Omental fat pad (tissue), 4 donors: ENCODE data around the gene GGCX. TPM values are rescaled to one million over a fixed set of nuclear protein-coding genes. Genes with fewer than 3 reads are reported as not detected.
A peak's percentile ranks its signal among the peaks of the same experiment; 100 is the strongest.

Experiments
- ATAC-seq: fragments of 150-250 bp; one replicate; pipeline ENCODE4 v1.9.1; 2016; ENCODE audit warnings: mild to moderate bottlenecking, moderate library complexity; ENCODE audit not compliant: low FRiP score
- DNase-seq: peaks from one replicate; pipeline ENCODE4 v3.0.0-alpha.2; 2019; ENCODE audit warnings: low spot score
- CTCF ChIP-seq, 3 donors: fragments of 450-650 bp; IDR thresholded peaks; one replicate each; pipeline ENCODE4 v1.5.1; 2016 to 2017; ENCODE audit warnings: antibody characterized with exemption in 3 of 3, mild to moderate bottlenecking in 3 of 3, moderate library complexity in 2 of 3
- total RNA-seq, 4 donors: library from RNA; depleted of rRNA; stranded (reverse); fragments of >200 nt; gene quantifications; one replicate each; pipeline ENCODE4 v1.1.0, GENCODE V29; 2016

GGCX gene
- total RNA-seq, 4 donors from 2014 or later: 24.7 to 44.1 (median 39.8) TPM

GRCh38 chr2:85584857-85585780 is 23.8 kb upstream of the GGCX start:
- no peak for DNase-seq
- no peak for TF ChIP-seq CTCF (IDR thresholded peaks at IDR 0.05)
- peak; percentile 42 for ATAC-seq

GRCh38 chr2:85584354-85584856 is 23.1 kb upstream of the GGCX start, which contains the start of gene VAMP5:
Gene VAMP5, plus strand, starts transcription at chr2:85584431. Its CDS starts 60 bp downstream, at chr2:85584491.
- DNase-seq (no peak), ATAC-seq (peak; percentile 52)
- TF ChIP-seq CTCF (IDR thresholded peaks at IDR 0.05): no peak

- DNase-seq (no peak), ATAC-seq (no peak)
- no peak for TF ChIP-seq CTCF (IDR thresholded peaks at IDR 0.05)
These were observed 22.5 kb upstream of the GGCX start for GRCh38 chr2:85583667-85584353.

GRCh38 chr2:85582492-85582891 is 21.2 kb upstream of the GGCX start:
- TF ChIP-seq CTCF (IDR thresholded peaks at IDR 0.05): no peak
- no peak for DNase-seq
- no peak for ATAC-seq

- TF ChIP-seq CTCF (IDR thresholded peaks at IDR 0.05): no peak
- no peak for ATAC-seq
- no peak for DNase-seq
These were observed 18.9 kb upstream of the GGCX start for GRCh38 chr2:85580206-85580605.

GRCh38 chr2:85579266-85579935 is 18.1 kb upstream of the GGCX start:
- ATAC-seq (no peak), DNase-seq (no peak)
- TF ChIP-seq CTCF (IDR thresholded peaks at IDR 0.05): no peak
